Fibroblast of lung (primary cell): ENCODE results near the gene KCNJ13.

Experiments used
- CTCF ChIP-seq, 2 donors: IDR thresholded peaks in 1 of 2; conservative IDR thresholded peaks in 1 of 2; 1 replicate in 1 of 2; 2 replicates in 1 of 2; pipeline ENCODE4 v1.5.1; 2011 to 2012; ENCODE audit warnings: low read length in 2 of 2, control low read depth in 1 of 2, inconsistent platforms in 1 of 2, low read depth in 1 of 2, mild to moderate bottlenecking in 1 of 2
- EZH2 ChIP-seq: IDR thresholded peaks from 2 replicates; pipeline ENCODE4 v1.5.1; 2012; ENCODE audit warnings: low read length, control low read depth, mild to moderate bottlenecking; ENCODE audit errors: missing control alignments

DNA sequence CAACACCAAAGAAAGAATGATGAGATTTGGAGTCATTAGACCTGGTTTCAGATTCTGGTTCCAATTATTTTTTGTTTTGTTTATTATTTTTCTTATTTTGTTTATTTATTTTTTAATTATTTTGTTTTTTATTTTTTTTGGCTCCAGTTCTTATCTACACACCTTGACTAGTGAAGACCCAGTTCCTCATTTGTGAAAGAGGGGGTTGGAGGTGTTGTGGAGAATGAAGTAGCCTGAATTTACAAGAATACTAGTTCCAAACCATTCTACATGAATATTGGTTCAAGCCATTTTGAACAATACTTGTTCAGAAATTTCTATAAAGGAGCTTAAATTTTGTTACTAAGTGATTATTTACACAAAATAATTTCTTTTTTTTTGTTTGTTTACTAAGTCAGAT, 6.9 kb upstream of the KCNJ13 start:
- TF ChIP-seq CTCF (conservative IDR thresholded peaks at IDR 0.05 in 1 of 2, IDR thresholded peaks at IDR 0.05 in 1 of 2; ENCODE audit: low read depth in 1 of 2, low read length in 2 of 2) (no peak), EZH2 (no peak)
